DMS53 treated with DMSO at 0.1 percent for 48 hours (cell line): Measurements from ENCODE around the gene AHCTF1.
"Not testable (repeated sequence)": the region's sequence is repeated elsewhere in the genome, so short reads cannot be mapped to it uniquely, and the experiment has no call there.

Source experiments
- DNase-seq: peaks from one replicate; lab custom pipeline; 2025; ENCODE audit not compliant: unreplicated experiment; lab: John Stamatoyannopoulos, UW

Gene AHCTF1

GRCh38 chr1:246837418-246838117 lies 94.2 kb downstream of the AHCTF1 start:
- no peak for DNase-seq

GRCh38 chr1:246836209-246836966 lies 95.4 kb downstream of the AHCTF1 start:
- DNase-seq, result peak; percentile 9

GRCh38 chr1:246831543-246831942 lies 100.2 kb downstream of the AHCTF1 start:
- DNase-seq, result no peak

- no peak for DNase-seq
Observed at GRCh38 chr1:246828818-246829217, 102.9 kb downstream of the AHCTF1 start.

GRCh38 chr1:246827396-246827795 lies 104.4 kb downstream of the AHCTF1 start:
- DNase-seq, result peak; percentile 75

- DNase-seq, result no peak
Observed at GRCh38 chr1:246825557-246826175, 106.1 kb downstream of the AHCTF1 start.

GRCh38 chr1:246824541-246824940 lies 107.2 kb downstream of the AHCTF1 start:
- DNase-seq, result no peak

- DNase-seq, result not testable (repeated sequence)
Observed at GRCh38 chr1:246822154-246822553, 109.6 kb downstream of the AHCTF1 start.

GRCh38 chr1:246820666-246821065 lies 111.1 kb downstream of the AHCTF1 start:
- DNase-seq, result no peak

- not testable (repeated sequence) for DNase-seq
Observed at GRCh38 chr1:246817778-246818177, 114.0 kb downstream of the AHCTF1 start.

GRCh38 chr1:246815693-246816270 lies 116.0 kb downstream of the AHCTF1 start:
- DNase-seq, result no peak

GRCh38 chr1:246814890-246815289 lies 116.9 kb downstream of the AHCTF1 start:
- DNase-seq, result no peak

GRCh38 chr1:246813325-246813724 lies 118.4 kb downstream of the AHCTF1 start:
- DNase-seq, result not testable (repeated sequence)

GRCh38 chr1:246811985-246812384 lies 119.8 kb downstream of the AHCTF1 start:
- DNase-seq, result no peak

GRCh38 chr1:246809473-246809872 lies 122.3 kb downstream of the AHCTF1 start:
- DNase-seq, result no peak

- DNase-seq, result peak; percentile 25
Observed at GRCh38 chr1:246805135-246805716, 126.5 kb downstream of the AHCTF1 start.

- no peak for DNase-seq
Observed at GRCh38 chr1:246803883-246804282, 127.9 kb downstream of the AHCTF1 start.

- no peak for DNase-seq
Observed at GRCh38 chr1:246803373-246803772, 128.4 kb downstream of the AHCTF1 start.

GRCh38 chr1:246801241-246802020 lies 130.3 kb downstream of the AHCTF1 start:
- DNase-seq, result peak; percentile 3

GRCh38 chr1:246800756-246801155 lies 131.0 kb downstream of the AHCTF1 start:
- no peak for DNase-seq
